IPS-18c (cell line): Measurements from ENCODE around the gene MICB.
"Not testable (repeated sequence)": the region's sequence is repeated elsewhere in the genome, so short reads cannot be mapped to it uniquely, and the experiment has no call there.

Experiments
- H3K4me3 ChIP-seq: 2 replicates; pipeline ENCODE4 v1.7.0; 2013; ENCODE audit warnings: low read depth, mild to moderate bottlenecking, low read length, moderate library complexity; ENCODE audit not compliant: insufficient read depth
- H3K9me3 ChIP-seq: one replicate; pipeline ENCODE4 v1.6.1; 2013; ENCODE audit warnings: mild to moderate bottlenecking, low read length, moderate library complexity; ENCODE audit not compliant: control insufficient read depth, insufficient read depth

Gene MICB

GRCh38 chr6:31472259-31472658 lies 25.7 kb upstream of the MICB start:
- Histone ChIP-seq H3K4me3 (no peak overlapping the region), H3K9me3 (peaks cover 4% of the 10 kb centered on the region)

GRCh38 chr6:31473244-31473643 lies 24.7 kb upstream of the MICB start:
- Histone ChIP-seq H3K4me3 (no peak overlapping the region), H3K9me3 (peaks cover 4% of the 10 kb centered on the region)

- peaks cover 4% of the 10 kb centered on the region for H3K9me3 ChIP-seq
- H3K4me3 ChIP-seq = no peak overlapping the region
Measured at GRCh38 chr6:31473780-31474761, 23.9 kb upstream of the MICB start.

GRCh38 chr6:31474871-31475286 lies 23.1 kb upstream of the MICB start:
- H3K9me3 ChIP-seq = peaks cover 4% of the 10 kb centered on the region
- H3K4me3 ChIP-seq = no peak overlapping the region

GRCh38 chr6:31476515-31477139 lies 21.3 kb upstream of the MICB start:
- Histone ChIP-seq H3K9me3 (peaks cover 4% of the 10 kb centered on the region), H3K4me3 (no peak overlapping the region)

- H3K9me3 ChIP-seq = no peaks in the 10 kb centered on the region
- H3K4me3 ChIP-seq = no peak overlapping the region
Measured at GRCh38 chr6:31477521-31477920, 20.4 kb upstream of the MICB start.

- H3K4me3 ChIP-seq = no peak overlapping the region
- H3K9me3 ChIP-seq = no peaks in the 10 kb centered on the region
Measured at GRCh38 chr6:31478186-31478950, 19.6 kb upstream of the MICB start.

GRCh38 chr6:31479151-31479932 lies 18.6 kb upstream of the MICB start:
- Histone ChIP-seq H3K9me3 (no peaks in the 10 kb centered on the region), H3K4me3 (no peak overlapping the region)

GRCh38 chr6:31479933-31480535 lies 17.9 kb upstream of the MICB start:
- no peak overlapping the region for H3K4me3 ChIP-seq
- no peaks in the 10 kb centered on the region for H3K9me3 ChIP-seq

GRCh38 chr6:31480574-31480973 lies 17.4 kb upstream of the MICB start:
- Histone ChIP-seq H3K9me3 (no peaks in the 10 kb centered on the region), H3K4me3 (no peak overlapping the region)

- Histone ChIP-seq H3K9me3 (peaks cover 4% of the 10 kb centered on the region), H3K4me3 (no peak overlapping the region)
Measured at GRCh38 chr6:31483392-31483791, 14.6 kb upstream of the MICB start.

GRCh38 chr6:31485055-31485454 lies 12.9 kb upstream of the MICB start:
- Histone ChIP-seq H3K9me3 (peaks cover 4% of the 10 kb centered on the region), H3K4me3 (no peak overlapping the region)

GRCh38 chr6:31486065-31486837 lies 11.7 kb upstream of the MICB start:
- H3K9me3 ChIP-seq, H3K4me3 ChIP-seq: not testable (repeated sequence)

GRCh38 chr6:31487674-31488073 lies 10.3 kb upstream of the MICB start:
- not testable (repeated sequence) for H3K9me3 ChIP-seq, H3K4me3 ChIP-seq

GRCh38 chr6:31489086-31489485 lies 8.9 kb upstream of the MICB start:
- no peak overlapping the region for H3K4me3 ChIP-seq
- peaks cover 4% of the 10 kb centered on the region for H3K9me3 ChIP-seq
